ENCODE measurements around the gene DEAF1. TPM values are rescaled to one million over a fixed set of nuclear protein-coding genes. Genes with fewer than 3 reads are reported as not detected.
"Not testable (repeated sequence)": the region's sequence is repeated elsewhere in the genome, so short reads cannot be mapped to it uniquely, and the experiment has no call there.

The DEAF1 gene
- total RNA-seq, 4 donors from 2014 or later, result 20.3 to 29.0 (median 23.0) TPM

DNA sequence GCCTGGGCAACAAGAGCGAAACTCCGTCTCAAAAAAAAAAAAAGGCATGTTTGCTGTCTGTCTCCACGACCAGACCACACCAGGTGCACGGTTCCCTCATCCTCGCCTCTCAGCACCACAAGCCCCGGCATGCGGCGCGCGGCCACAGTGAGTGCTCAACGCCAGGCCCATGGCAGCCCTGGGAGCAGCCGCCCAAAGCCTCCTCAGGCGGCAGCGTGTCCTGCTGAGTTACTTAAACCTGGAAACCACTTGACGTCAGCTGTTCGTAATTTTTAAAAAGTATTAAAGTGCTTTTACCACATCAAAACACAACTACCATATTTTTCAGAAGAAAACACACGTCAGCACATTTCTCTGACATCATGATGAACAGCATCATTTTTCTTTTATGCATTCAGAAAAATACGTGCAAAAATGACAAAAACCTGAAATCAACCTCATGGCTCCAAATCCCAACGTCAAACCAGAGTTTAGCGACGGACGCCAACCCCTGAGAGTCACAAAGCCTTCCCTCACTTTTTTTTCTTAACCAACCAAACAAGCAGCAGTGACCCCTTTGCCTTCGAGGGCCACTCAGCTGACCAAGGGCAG, 2.1 kb downstream of the DEAF1 start:
- DNase-seq (ENCODE audit: low spot score), result no peak
- TF ChIP-seq, protein P1, sequence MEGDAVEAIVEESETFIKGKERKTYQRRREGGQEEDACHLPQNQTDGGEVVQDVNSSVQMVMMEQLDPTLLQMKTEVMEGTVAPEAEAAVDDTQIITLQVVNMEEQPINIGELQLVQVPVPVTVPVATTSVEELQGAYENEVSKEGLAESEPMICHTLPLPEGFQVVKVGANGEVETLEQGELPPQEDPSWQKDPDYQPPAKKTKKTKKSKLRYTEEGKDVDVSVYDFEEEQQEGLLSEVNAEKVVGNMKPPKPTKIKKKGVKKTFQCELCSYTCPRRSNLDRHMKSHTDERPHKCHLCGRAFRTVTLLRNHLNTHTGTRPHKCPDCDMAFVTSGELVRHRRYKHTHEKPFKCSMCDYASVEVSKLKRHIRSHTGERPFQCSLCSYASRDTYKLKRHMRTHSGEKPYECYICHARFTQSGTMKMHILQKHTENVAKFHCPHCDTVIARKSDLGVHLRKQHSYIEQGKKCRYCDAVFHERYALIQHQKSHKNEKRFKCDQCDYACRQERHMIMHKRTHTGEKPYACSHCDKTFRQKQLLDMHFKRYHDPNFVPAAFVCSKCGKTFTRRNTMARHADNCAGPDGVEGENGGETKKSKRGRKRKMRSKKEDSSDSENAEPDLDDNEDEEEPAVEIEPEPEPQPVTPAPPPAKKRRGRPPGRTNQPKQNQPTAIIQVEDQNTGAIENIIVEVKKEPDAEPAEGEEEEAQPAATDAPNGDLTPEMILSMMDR (IDR thresholded peaks at IDR 0.05), result no peak
- no peak for ATAC-seq (ENCODE audit: low FRiP score)

DNA sequence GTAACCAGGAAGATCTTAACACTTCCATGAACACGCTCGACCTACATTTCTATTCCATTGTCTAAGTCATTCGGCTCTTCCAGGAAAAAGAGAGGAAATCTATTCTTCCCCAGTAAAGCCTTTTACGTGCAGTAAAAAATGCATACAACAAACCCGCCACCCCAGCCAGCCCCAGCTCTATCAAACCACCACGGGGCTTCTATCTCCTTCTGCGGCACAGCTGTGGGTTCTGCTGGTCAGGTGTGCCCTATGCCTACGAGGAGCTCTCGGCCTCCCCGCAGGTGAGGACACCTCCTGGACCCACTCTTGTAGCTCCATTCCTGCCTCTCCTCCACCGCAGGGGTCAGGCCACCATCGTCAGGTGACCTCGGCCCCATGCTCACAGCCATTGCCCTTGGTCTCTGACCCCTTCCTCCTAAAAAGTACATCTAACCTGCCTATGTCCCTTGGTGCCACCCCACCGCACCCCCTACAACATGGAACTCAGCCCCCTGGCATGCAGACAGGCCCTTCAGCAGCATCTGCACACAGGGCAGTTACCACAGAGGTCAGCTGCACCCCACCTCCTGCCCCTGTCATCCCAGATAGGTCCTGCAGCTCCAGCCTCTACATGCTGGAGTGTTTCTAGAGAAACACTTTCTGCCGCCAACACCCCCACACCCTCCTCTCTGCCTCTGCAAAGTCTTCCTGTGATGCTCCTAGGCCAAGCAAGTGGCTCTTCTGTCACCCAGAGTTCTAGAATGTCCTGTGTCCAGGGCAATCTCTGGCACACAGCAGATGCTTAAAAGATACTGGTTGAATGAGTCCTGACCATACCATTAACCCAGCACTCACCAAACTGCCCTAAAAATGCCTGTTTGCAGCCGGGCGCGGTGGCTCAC, 3.1 kb downstream of the DEAF1 start:
- TF ChIP-seq, protein P1 (IDR thresholded peaks at IDR 0.05), result no peak
- DNase-seq (ENCODE audit: low spot score) (no peak), ATAC-seq (ENCODE audit: low FRiP score) (no peak)

DNA sequence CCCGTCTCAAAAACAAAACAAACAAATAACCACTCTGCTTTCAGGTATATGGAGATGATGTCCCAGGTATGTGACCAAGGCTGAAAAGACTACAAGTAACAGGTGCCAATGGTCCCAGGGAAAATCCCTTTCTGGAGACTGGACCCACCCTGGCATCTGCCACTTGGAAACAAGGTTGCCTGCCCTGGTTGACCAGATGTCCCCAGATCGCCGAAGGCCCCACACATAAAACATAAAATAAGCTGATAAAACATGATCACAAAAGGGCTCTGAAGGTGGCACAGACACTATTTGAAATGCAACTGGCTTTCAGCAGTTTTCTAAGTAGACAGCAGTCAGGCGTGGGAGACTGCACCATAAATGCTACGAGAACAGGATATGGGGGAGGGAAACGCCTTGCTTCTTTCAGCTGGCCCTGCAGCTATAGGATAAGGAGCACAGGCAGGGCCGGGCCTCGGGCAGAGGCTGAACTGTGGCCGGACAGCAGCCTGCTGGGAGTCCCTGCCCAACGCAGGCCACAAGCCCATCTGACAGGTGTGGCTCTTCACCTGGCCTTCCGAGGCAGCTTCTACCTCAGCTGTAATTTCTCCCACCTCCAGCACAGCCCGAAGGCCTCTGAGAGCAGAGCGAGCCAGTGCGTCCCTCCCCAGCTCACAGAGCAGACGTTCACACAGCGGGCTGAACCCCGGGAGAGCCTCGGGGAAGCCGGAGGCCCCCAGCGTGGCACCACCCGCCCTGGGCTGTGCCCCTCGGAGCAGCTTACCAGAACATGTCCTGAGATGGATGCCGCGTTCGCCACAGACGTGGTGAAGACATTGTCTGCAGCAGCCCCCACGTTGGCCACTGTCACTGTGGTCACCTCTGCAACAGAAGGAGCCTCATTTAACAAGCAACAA, 4.0 kb downstream of the DEAF1 start:
- no peak for ATAC-seq (ENCODE audit: low FRiP score)
- DNase-seq (ENCODE audit: low spot score), result no peak
- TF ChIP-seq, protein P1 (IDR thresholded peaks at IDR 0.05), result no peak

DNA sequence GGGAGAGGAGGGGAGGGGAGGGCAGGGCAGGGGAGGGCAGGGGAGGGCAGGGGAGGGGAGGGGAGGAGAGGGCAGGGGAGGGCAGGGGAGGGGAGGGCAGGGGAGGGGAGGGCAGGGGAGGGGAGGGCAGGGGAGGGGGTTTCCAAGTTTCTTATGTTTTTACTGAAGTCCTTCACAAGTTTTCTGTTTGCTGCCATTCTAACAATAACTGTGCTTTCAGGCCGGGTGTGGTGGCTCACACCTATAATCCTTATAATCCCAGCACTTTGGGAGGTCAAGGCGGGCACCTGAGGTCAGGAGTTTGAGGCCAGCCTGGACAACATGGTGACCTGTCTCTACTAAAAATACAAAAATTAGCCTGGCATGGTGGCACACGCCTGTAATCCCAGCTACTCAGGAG, 4.8 kb downstream of the DEAF1 start:
- ATAC-seq (ENCODE audit: low FRiP score); DNase-seq (ENCODE audit: low spot score): not testable (repeated sequence)

DNA sequence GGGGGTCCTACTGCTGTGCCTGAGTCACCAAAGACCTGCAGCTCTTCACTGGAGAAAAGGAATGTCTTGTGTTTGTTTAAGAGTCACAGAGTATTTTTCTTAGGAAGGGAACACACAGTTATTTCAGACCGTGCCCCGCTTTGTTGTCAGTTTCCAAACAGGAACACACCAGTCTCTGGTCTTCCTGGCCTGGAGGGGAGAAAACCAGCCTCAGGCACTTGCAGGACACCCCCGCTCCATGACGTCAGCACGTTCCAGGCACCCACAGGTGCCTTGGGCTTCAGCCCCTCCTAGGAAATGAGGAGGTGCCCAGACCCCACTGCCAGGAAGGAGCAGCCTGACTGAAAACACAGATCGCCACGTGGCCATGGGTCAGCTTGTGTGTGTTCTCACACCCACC, 5.4 kb downstream of the DEAF1 start:
- no peak for ATAC-seq (ENCODE audit: low FRiP score)
- TF ChIP-seq, protein P1 (IDR thresholded peaks at IDR 0.05), result no peak
- no peak for DNase-seq (ENCODE audit: low spot score)

DNA sequence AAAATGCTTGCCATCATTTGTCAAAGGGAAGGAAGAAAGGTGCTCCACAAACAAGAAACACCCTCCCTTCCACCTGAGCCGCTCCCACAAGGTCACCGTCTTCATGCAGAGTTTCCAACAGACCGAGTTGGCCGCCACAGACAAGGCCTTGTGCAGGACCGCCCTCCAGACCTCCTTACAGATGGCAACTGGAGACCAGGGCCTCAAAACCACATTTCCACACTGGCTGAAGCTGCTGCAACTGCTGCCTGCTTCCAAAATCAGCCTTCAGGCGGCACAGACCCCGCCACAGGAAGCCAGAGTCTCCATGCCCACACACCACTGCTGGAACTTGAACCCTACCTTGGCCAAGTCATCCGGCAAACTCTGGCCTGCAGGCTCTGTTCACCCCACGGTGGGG, 6.3 kb downstream of the DEAF1 start:
- TF ChIP-seq, protein P1 (IDR thresholded peaks at IDR 0.05), result no peak
- no peak for ATAC-seq (ENCODE audit: low FRiP score)
- DNase-seq (ENCODE audit: low spot score), result no peak

DNA sequence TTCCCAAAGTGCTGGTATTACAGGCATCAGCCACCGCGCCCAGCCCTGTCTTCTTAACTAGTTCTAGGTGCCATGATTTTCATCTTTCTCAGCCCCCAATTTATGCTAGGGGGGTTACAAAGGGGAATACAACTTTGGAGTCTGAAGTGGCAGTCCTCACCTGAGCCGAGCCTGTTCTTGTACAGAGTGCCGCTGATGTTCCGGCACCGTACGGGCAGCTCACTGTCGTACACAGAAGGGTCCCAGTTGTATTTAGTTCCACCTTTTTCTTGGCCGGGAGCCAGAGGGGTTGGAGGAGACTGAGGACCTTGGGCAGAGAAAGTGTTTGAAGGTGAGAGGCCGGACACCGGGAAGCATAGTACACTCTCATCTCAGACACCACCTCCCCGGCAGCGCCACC, 7.3 kb downstream of the DEAF1 start:
- TF ChIP-seq, protein P1 (IDR thresholded peaks at IDR 0.05), result no peak
- DNase-seq (ENCODE audit: low spot score) (no peak), ATAC-seq (ENCODE audit: low FRiP score) (no peak)
